Fibroblast of lung (primary cell): ENCODE data around the gene SHISA9. TPM values are rescaled to one million over a fixed set of nuclear protein-coding genes. Genes with fewer than 3 reads are reported as not detected.

Experiments
- DNase-seq, 2 donors: peaks; one replicate each; pipeline versions ENCODE4 v3.0.0 to v3.0.0-alpha.2; 2010; ENCODE audit warnings: low read depth in 2 of 2
- H2AFZ ChIP-seq: 2 replicates; pipeline ENCODE4 v1.5.1; 2012; ENCODE audit warnings: low read length, control low read depth, inconsistent platforms
- H3K27ac ChIP-seq: 2 replicates; pipeline ENCODE4 v1.5.1; 2011; ENCODE audit warnings: low read length, control low read depth; ENCODE audit not compliant: insufficient read depth
- H3K27me3 ChIP-seq: 2 replicates; pipeline ENCODE4 v1.5.1; 2011; ENCODE audit warnings: mild to moderate bottlenecking, low read length; ENCODE audit not compliant: control insufficient read depth, insufficient read depth
- H3K36me3 ChIP-seq: 2 replicates; pipeline ENCODE4 v1.5.1; 2011; ENCODE audit warnings: low read length; ENCODE audit not compliant: control insufficient read depth, insufficient read depth
- H3K4me1 ChIP-seq: 2 replicates; pipeline ENCODE4 v1.5.1; 2011; ENCODE audit warnings: low read length; ENCODE audit not compliant: control insufficient read depth, insufficient read depth; ENCODE audit errors: extremely low read depth
- H3K4me2 ChIP-seq: 2 replicates; pipeline ENCODE4 v1.5.1; 2011; ENCODE audit warnings: low read length, control low read depth; ENCODE audit not compliant: insufficient read depth; ENCODE audit errors: extremely low read depth
- H3K4me3 ChIP-seq, 4 experiments: fragments of 200-600 bp in 1 of 4; sonication (generic) in 1 of 4; replicated peaks in 1 of 4; 2 replicates each; pipeline ENCODE4 v1.5.1; 2011 to 2016; ENCODE audit warnings: low read length in 4 of 4, low read depth in 3 of 4, mild to moderate bottlenecking in 3 of 4, control low read depth in 2 of 4, inconsistent platforms in 1 of 4, mixed read lengths in 1 of 4; ENCODE audit not compliant: insufficient read depth in 1 of 4; ENCODE audit errors: control extremely low read depth in 1 of 4
- H3K79me2 ChIP-seq: 2 replicates; pipeline ENCODE4 v1.5.1; 2012; ENCODE audit warnings: mild to moderate bottlenecking, low read length, inconsistent platforms; ENCODE audit not compliant: control insufficient read depth, insufficient read depth
- H3K9ac ChIP-seq: 2 replicates; pipeline ENCODE4 v1.5.1; 2011; ENCODE audit warnings: mild to moderate bottlenecking, low read length, control low read depth; ENCODE audit not compliant: insufficient read depth
- H3K9me3 ChIP-seq: 2 replicates; pipeline ENCODE4 v1.5.1; 2012; ENCODE audit warnings: low read depth, low read length; ENCODE audit not compliant: control insufficient read depth, insufficient read depth
- H4K20me1 ChIP-seq: 2 replicates; pipeline ENCODE4 v1.5.1; 2011; ENCODE audit warnings: low read length; ENCODE audit not compliant: control insufficient read depth, insufficient read depth; ENCODE audit errors: extremely low read depth
- CTCF ChIP-seq, 2 donors: IDR thresholded peaks in 1 of 2; conservative IDR thresholded peaks in 1 of 2; 1 replicate in 1 of 2; 2 replicates in 1 of 2; pipeline ENCODE4 v1.5.1; 2011 to 2012; ENCODE audit warnings: low read length in 2 of 2, control low read depth in 1 of 2, inconsistent platforms in 1 of 2, low read depth in 1 of 2, mild to moderate bottlenecking in 1 of 2
- EZH2 ChIP-seq: IDR thresholded peaks from 2 replicates; pipeline ENCODE4 v1.5.1; 2012; ENCODE audit warnings: low read length, control low read depth, mild to moderate bottlenecking; ENCODE audit errors: missing control alignments
- polyA plus RNA-seq, 2 donors: library from polyadenylated mRNA; depleted of rRNA in 1 of 2; stranded (reverse) in 1 of 2; unstranded in 1 of 2; fragments of >200 nt; gene quantifications; 2 replicates each; pipeline ENCODE4 v1.2.1, GENCODE V29; 2011 to 2012; ENCODE audit warnings: missing spikeins in 1 of 2
- total RNA-seq: library from RNA; depleted of rRNA; stranded (reverse); fragments of >200 nt; gene quantifications from 2 replicates; pipeline ENCODE4 v1.2.1, GENCODE V29; 2014

Gene SHISA9
- total and polyA plus RNA-seq, 2 donors (not counting 1 experiment from before 2014, with no cell fraction given): not detected

DNA sequence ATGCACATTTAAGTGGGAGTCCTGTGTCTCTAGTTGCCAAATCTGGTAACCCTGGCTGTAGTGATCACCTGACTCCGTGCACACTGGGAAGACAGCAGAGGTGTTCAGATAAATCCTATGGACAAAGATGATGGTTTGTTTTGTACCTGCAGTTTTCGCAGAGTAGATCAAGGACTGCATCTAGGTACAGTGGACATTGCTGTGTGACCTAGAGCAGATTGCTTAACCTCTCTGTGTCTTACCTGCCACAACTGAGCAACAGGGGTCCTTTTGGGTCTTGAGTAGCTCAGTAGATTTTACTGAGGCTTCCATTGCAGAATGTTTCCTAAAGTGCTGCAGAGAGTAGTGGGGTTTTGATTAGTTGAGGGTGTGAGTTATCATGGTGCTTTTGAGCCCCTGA is 160.8 kb downstream of the SHISA9 start:
- no peaks in the 10 kb centered on the region for H3K9me3 ChIP-seq
- DNase-seq: no peak
- no peak overlapping the region for H3K27ac ChIP-seq
- no peaks in the 10 kb centered on the region for H3K4me1 ChIP-seq
- H3K27me3 ChIP-seq: no peaks in the 10 kb centered on the region
- H3K79me2 ChIP-seq: no peaks in the 10 kb centered on the region
- no peak overlapping the region for H2AFZ ChIP-seq
- no peaks in the 10 kb centered on the region for H4K20me1 ChIP-seq
- H3K4me2 ChIP-seq: no peak overlapping the region
- H3K36me3 ChIP-seq: no peaks in the 10 kb centered on the region
- H3K9ac ChIP-seq: no peak overlapping the region
- H3K4me3 ChIP-seq: no peak overlapping the region
- TF ChIP-seq CTCF (conservative IDR thresholded peaks at IDR 0.05 in 1 of 2, IDR thresholded peaks at IDR 0.05 in 1 of 2; ENCODE audit: low read depth in 1 of 2, low read length in 2 of 2): no peak
- TF ChIP-seq EZH2: no peak

- Histone ChIP-seq H3K27me3 (no peaks in the 10 kb centered on the region), H4K20me1 (no peaks in the 10 kb centered on the region)
Observed at GRCh38 chr16:13063457-13063856, 162.1 kb downstream of the SHISA9 start.

DNA sequence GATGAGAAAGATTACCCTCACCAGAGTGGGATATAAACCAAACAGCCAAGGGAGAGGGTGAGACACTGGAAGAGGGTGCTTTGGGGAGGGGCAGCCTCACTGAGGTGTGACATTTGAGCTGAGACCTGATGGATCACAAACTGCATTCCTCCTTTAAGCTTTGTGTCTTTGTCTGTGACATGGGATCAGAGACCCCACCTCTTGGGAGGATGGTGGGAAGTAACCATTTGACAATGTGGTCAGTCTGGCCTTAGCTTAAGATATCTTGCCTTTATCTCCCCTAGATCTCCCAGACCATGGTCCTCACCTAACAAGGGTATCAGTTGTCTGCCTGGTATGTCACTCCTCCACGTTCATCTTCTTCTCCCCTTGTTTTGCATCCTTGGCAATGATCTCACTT is 163.4 kb downstream of the SHISA9 start:
- H3K27ac ChIP-seq: no peak overlapping the region
- no peaks in the 10 kb centered on the region for H3K79me2 ChIP-seq
- no peak overlapping the region for H3K4me3 ChIP-seq
- no peaks in the 10 kb centered on the region for H3K27me3 ChIP-seq
- DNase-seq: no peak
- H3K9me3 ChIP-seq: peaks cover 9% of the 10 kb centered on the region
- H3K4me2 ChIP-seq: no peak overlapping the region
- H3K4me1 ChIP-seq: no peaks in the 10 kb centered on the region
- TF ChIP-seq CTCF (conservative IDR thresholded peaks at IDR 0.05 in 1 of 2, IDR thresholded peaks at IDR 0.05 in 1 of 2; ENCODE audit: low read depth in 1 of 2, low read length in 2 of 2) (no peak), EZH2 (no peak)
- no peak overlapping the region for H2AFZ ChIP-seq
- no peaks in the 10 kb centered on the region for H4K20me1 ChIP-seq
- H3K36me3 ChIP-seq: no peaks in the 10 kb centered on the region
- no peak overlapping the region for H3K9ac ChIP-seq

More at GRCh38 chr16:13063457-13063856, 162.1 kb downstream of the SHISA9 start:
- Histone ChIP-seq H3K9me3 (no peaks in the 10 kb centered on the region), H3K4me1 (no peaks in the 10 kb centered on the region), H3K27ac (no peak overlapping the region), H3K79me2 (no peaks in the 10 kb centered on the region), H3K4me2 (no peak overlapping the region), H3K9ac (no peak overlapping the region), H3K4me3 (no peak overlapping the region), H2AFZ (no peak overlapping the region), H3K36me3 (no peaks in the 10 kb centered on the region)
- no peak for TF ChIP-seq EZH2
- no peak for TF ChIP-seq CTCF (conservative IDR thresholded peaks at IDR 0.05 in 1 of 2, IDR thresholded peaks at IDR 0.05 in 1 of 2; ENCODE audit: low read depth in 1 of 2, low read length in 2 of 2)
- no peak for DNase-seq
